CD4-positive, alpha-beta T cell (primary cell): ENCODE data around the gene USP14. TPM values are rescaled to one million over a fixed set of nuclear protein-coding genes. Genes with fewer than 3 reads are reported as not detected.
A peak's percentile ranks its signal among the peaks of the same experiment; 100 is the strongest.

Experiments
- ATAC-seq: fragments of 200-7000 bp; cut with Tn5 transposase; one replicate; pipeline ENCODE4 v1.10.0; 2022; ENCODE audit warnings: mild to moderate bottlenecking; ENCODE audit not compliant: poor library complexity
- CTCF ChIA-PET: fragments of 350-600 bp; sonication (Branson Sonifier 250); formaldehyde crosslinking; loops from one replicate; lab custom pipeline; 2021; ENCODE audit warnings: antibody characterized with exemption, inconsistent platforms; lab: Charles Lee
- POLR2A ChIA-PET: fragments of 350-600 bp; sonication (Branson Sonifier 250); formaldehyde crosslinking; loops from one replicate; lab custom pipeline; 2021; ENCODE audit warnings: antibody characterized with exemption, inconsistent platforms; lab: Charles Lee
- DNase-seq, 14 experiments: peaks; one replicate each; pipeline ENCODE4 v3.0.0-alpha.2; 2013 to 2020; ENCODE audit warnings: mixed read lengths in 2 of 14
- H3K27ac ChIP-seq, 2 donors: one replicate each; pipeline versions ENCODE4 v1.5.1 to v1.7.0; 2013; ENCODE audit warnings: low read length in 2 of 2, low read depth in 1 of 2, mild to moderate bottlenecking in 1 of 2
- H3K27me3 ChIP-seq, 2 experiments: 1 replicate in 1 of 2; 2 replicates in 1 of 2; pipeline versions ENCODE4 v1.6.1 to v1.7.0; 2013; ENCODE audit warnings: low read length in 2 of 2, control low read depth in 1 of 2, mild to moderate bottlenecking in 1 of 2, moderate library complexity in 1 of 2; ENCODE audit not compliant: insufficient read depth in 2 of 2, control insufficient read depth in 1 of 2
- H3K36me3 ChIP-seq: one replicate; pipeline ENCODE4 v1.6.1; 2013; ENCODE audit warnings: low read length, control low read depth; ENCODE audit not compliant: insufficient read depth
- H3K4me1 ChIP-seq: one replicate; pipeline ENCODE4 v1.6.1; 2013; ENCODE audit warnings: low read length, control low read depth; ENCODE audit not compliant: insufficient read depth
- H3K4me3 ChIP-seq: one replicate; pipeline ENCODE4 v1.5.1; 2013; ENCODE audit warnings: mild to moderate bottlenecking, low read length, moderate library complexity
- H3K9me3 ChIP-seq, 2 experiments: 1 replicate in 1 of 2; 2 replicates in 1 of 2; pipeline versions ENCODE4 v1.6.1 to v1.7.0; 2013; ENCODE audit warnings: low read length in 2 of 2, mild to moderate bottlenecking in 2 of 2, control low read depth in 1 of 2, moderate library complexity in 1 of 2; ENCODE audit not compliant: control insufficient read depth in 1 of 2, insufficient read depth in 1 of 2
- H3K27ac Mint-ChIP-seq: one replicate; pipeline ENCODE4 v1.8.0; 2020; ENCODE audit warnings: mixed read lengths
- H3K27me3 Mint-ChIP-seq: one replicate; pipeline ENCODE4 v1.8.0; 2021; ENCODE audit warnings: mixed read lengths
- H3K36me3 Mint-ChIP-seq: one replicate; pipeline ENCODE4 v1.8.0; 2021; ENCODE audit warnings: low read depth, mixed read lengths
- H3K4me1 Mint-ChIP-seq: one replicate; pipeline ENCODE4 v1.8.0; 2021; ENCODE audit warnings: low read depth, mixed read lengths
- H3K4me3 Mint-ChIP-seq: one replicate; pipeline ENCODE4 v1.8.0; 2020; ENCODE audit warnings: mild to moderate bottlenecking, mixed read lengths
- H3K9me3 Mint-ChIP-seq: one replicate; pipeline ENCODE4 v1.8.0; 2020; ENCODE audit warnings: mixed read lengths
- intact Hi-C, 2 experiments: fragments of 100-400 bp; cut with DNase I in 1 of 2; cut with micrococcal nuclease in 1 of 2; formaldehyde crosslinking; loops; one replicate each; pipeline versions ENCODE4 v1.15.1 to v1.9.0; 2023 to 2025; cut with DNase I, micrococcal nuclease
- total RNA-seq, 174 experiments: library from RNA in 2 of 174; stranded (reverse) in 2 of 174; gene quantifications; one replicate each; pipeline ENCODE4 v1.2.3 and lab custom pipeline; 2021 to 2026
- TF ChIP-seq, protein P1 (sequence below): fragments of 200-600 bp; IDR thresholded peaks from one replicate; pipeline ENCODE4 v1.8.0; 2022; ENCODE audit warnings: antibody characterized with exemption, mild to moderate bottlenecking

The USP14 gene
- total RNA-seq, 2 experiments from 2014 or later = 51.3 to 56.2 TPM

DNA sequence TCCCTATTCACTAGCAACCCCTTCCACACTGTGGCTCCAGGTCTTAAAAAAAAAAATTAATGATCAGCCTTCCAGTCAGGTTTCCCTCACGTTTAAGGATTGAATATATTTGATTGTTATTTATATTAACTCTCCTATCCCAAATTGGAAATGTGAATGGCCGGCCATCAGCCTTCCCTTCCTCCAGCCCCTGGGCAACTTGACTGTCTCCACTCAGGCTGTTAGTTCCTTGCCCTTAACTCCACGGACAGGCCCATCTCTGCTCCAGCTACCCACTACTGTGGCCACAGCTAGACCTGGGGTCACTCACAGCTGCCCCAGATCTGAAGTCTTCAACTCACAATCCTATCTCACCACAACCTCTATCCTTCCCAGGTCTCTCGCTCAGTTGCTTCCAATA is 69.5 kb downstream of the USP14 start:
- ATAC-seq (no peak), DNase-seq (no peak)
- intact Hi-C loops = no loop called here
- H3K9me3 Mint-ChIP-seq = no peaks in the 10 kb centered on the region
- Histone ChIP-seq H3K27ac (no peak overlapping the region), H3K4me3 (no peak overlapping the region), H3K36me3 (peaks cover 47% of the 10 kb centered on the region), H3K27me3 (no peaks in the 10 kb centered on the region), H3K4me1 (no peaks in the 10 kb centered on the region), H3K9me3 (no peaks in the 10 kb centered on the region)
- no peak overlapping the region for H3K4me3 Mint-ChIP-seq
- peaks cover 73% of the 10 kb centered on the region for H3K36me3 Mint-ChIP-seq
- TF ChIP-seq, protein P1, sequence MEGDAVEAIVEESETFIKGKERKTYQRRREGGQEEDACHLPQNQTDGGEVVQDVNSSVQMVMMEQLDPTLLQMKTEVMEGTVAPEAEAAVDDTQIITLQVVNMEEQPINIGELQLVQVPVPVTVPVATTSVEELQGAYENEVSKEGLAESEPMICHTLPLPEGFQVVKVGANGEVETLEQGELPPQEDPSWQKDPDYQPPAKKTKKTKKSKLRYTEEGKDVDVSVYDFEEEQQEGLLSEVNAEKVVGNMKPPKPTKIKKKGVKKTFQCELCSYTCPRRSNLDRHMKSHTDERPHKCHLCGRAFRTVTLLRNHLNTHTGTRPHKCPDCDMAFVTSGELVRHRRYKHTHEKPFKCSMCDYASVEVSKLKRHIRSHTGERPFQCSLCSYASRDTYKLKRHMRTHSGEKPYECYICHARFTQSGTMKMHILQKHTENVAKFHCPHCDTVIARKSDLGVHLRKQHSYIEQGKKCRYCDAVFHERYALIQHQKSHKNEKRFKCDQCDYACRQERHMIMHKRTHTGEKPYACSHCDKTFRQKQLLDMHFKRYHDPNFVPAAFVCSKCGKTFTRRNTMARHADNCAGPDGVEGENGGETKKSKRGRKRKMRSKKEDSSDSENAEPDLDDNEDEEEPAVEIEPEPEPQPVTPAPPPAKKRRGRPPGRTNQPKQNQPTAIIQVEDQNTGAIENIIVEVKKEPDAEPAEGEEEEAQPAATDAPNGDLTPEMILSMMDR = no peak
- H3K4me1 Mint-ChIP-seq = no peaks in the 10 kb centered on the region
- H3K27me3 Mint-ChIP-seq = no peaks in the 10 kb centered on the region
- POLR2A ChIA-PET = no interaction called here
- CTCF ChIA-PET = no interaction called here
- H3K27ac Mint-ChIP-seq = peak overlapping the region; percentile 40

DNA sequence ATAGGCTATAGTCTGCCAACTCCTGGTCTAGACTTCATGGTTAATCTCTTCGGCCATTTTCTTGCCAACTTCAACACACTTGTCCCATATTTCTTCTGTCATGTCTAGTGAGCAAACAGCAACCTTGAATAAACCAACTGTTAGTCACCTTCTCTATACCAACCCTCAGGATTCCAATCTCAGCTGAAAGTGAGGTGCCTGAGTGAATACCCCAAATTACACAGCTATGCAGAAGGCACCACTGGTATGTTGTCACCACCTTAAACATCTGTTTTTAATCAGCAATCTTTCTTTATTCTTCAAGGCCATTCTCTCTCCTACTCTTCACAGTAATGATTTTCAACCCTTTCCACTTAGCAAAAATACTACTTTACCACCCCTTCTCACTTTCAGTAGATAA is 70.2 kb downstream of the USP14 start:
- POLR2A ChIA-PET = no interaction called here
- no peak for DNase-seq
- ATAC-seq = no peak
- TF ChIP-seq, protein P1 = no peak
- no peaks in the 10 kb centered on the region for H3K9me3 Mint-ChIP-seq
- intact Hi-C loops = no loop called here
- no peak overlapping the region for H3K4me3 Mint-ChIP-seq
- Histone ChIP-seq H3K4me3 (no peak overlapping the region), H3K36me3 (peaks cover 40% of the 10 kb centered on the region), H3K27me3 (no peaks in the 10 kb centered on the region), H3K4me1 (no peaks in the 10 kb centered on the region), H3K27ac (no peak overlapping the region), H3K9me3 (no peaks in the 10 kb centered on the region)
- H3K27me3 Mint-ChIP-seq = no peaks in the 10 kb centered on the region
- peaks cover 68% of the 10 kb centered on the region for H3K36me3 Mint-ChIP-seq
- H3K4me1 Mint-ChIP-seq = no peaks in the 10 kb centered on the region
- CTCF ChIA-PET = interaction anchor here (1.5 kb wide), 1 partner anchor 16 kb away, joined by 4 read pairs; no protein-coding TSS in a partner anchor
- H3K27ac Mint-ChIP-seq = peak overlapping the region; percentile 40

DNA sequence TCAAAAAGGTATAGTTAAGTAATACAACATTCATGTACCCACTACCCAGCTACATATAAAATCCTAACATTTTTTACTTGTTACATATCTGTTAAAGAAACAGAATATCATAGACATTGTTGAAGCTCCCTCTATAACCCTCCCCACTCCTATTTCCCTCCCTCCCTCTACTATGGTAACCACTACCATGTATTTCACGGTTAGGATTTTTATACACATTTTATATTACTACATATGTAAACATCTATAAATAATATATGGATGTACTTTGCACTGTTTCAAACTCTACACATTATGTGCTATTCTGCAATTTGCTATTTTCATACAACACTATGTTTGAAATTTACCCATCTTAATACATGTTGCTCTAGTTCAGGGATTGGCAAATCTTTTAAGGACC is 73.2 kb downstream of the USP14 start:
- Histone ChIP-seq H3K36me3 (peaks cover 17% of the 10 kb centered on the region), H3K4me1 (no peaks in the 10 kb centered on the region), H3K27ac (no peak overlapping the region), H3K9me3 (no peaks in the 10 kb centered on the region), H3K27me3 (no peaks in the 10 kb centered on the region), H3K4me3 (no peak overlapping the region)
- ChIA-PET POLR2A (no interaction called here), CTCF (no interaction called here)
- Mint-ChIP-seq H3K27me3 (no peaks in the 10 kb centered on the region), H3K4me1 (no peaks in the 10 kb centered on the region), H3K27ac (no peak overlapping the region), H3K9me3 (no peaks in the 10 kb centered on the region), H3K36me3 (peaks cover 41% of the 10 kb centered on the region), H3K4me3 (no peak overlapping the region)
- ATAC-seq (no peak), DNase-seq (no peak)
- TF ChIP-seq, protein P1 = no peak
- intact Hi-C loops = no loop called here
